NT2/D1 (cell line): ENCODE results near the gene TOM1L2.

Source experiments
- DNase-seq: peaks from one replicate; pipeline ENCODE4 v3.0.0-alpha.2; 2011; ENCODE audit warnings: low read depth, low spot score
- H3K27me3 ChIP-seq: 2 replicates; pipeline ENCODE4 v1.6.0; 2011; ENCODE audit warnings: mild to moderate bottlenecking; ENCODE audit not compliant: insufficient read length, insufficient read depth
- H3K36me3 ChIP-seq: 2 replicates; pipeline ENCODE4 v1.6.1; 2011; ENCODE audit warnings: mild to moderate bottlenecking, low read length, mixed read lengths; ENCODE audit not compliant: insufficient read depth, insufficient read length
- H3K4me1 ChIP-seq: 2 replicates; pipeline ENCODE4 v1.5.1; 2011; ENCODE audit not compliant: insufficient read depth, insufficient read length
- H3K4me3 ChIP-seq: 2 replicates; pipeline ENCODE4 v1.5.1; 2011; ENCODE audit warnings: low read depth; ENCODE audit not compliant: insufficient read length
- H3K9ac ChIP-seq: 2 replicates; pipeline ENCODE4 v1.6.0; 2011; ENCODE audit warnings: low read depth; ENCODE audit not compliant: insufficient read length
- H3K9me3 ChIP-seq: 2 replicates; pipeline ENCODE4 v1.5.1; 2011; ENCODE audit warnings: mild to moderate bottlenecking, low read length; ENCODE audit not compliant: insufficient read depth
- SUZ12 ChIP-seq: IDR thresholded peaks from 2 replicates; pipeline ENCODE4 v1.6.1; 2011; ENCODE audit not compliant: insufficient read length, insufficient read depth; ENCODE audit errors: extremely low read depth
- YY1 ChIP-seq: IDR thresholded peaks from 2 replicates; pipeline ENCODE4 v1.6.1; 2011; ENCODE audit not compliant: insufficient read length, insufficient read depth
- ZNF274 ChIP-seq: IDR thresholded peaks from 2 replicates; pipeline ENCODE4 v1.6.1; 2011; ENCODE audit warnings: mild to moderate bottlenecking, low read depth, low read length

TOM1L2 gene

DNA sequence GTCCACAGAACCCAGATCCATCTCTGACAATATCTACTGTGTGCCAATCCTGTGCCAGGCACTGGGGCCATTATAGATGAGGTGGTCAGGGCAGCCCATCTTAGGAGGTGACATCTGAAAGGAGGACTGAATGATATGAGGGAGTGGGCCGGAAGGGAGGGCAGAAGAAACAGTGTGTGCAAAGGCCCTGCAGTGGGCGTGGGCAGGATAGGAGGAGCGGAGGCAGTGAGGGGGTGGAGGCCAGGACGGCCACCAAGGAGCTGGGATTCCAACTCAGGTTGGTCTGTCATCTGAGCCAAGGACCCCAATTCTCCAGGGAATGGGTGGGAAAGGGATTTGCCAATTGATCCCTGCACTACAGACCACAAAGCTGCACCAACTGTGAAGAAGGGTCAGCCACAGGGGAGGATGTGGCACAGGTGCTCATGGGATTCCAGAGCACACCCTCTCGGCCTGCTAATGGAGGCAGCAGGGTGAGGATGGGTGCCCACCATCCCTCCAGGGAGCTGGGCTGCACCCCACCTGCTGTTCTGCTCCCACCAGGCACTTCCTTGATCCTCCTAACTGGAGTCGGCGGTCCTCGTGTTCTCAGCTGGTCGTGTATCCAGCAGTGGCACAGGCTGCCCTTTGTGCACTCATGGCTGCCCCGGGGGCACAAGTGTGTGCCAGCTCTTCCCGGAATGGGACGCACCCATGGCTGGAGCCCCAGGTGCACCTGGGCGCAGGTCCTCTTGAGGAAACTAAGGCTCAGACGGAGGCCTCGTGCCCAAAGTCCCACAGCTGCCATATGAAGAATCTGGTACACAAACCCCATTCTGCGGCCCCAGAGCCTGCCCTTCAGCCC lies 145.0 kb downstream of the TOM1L2 start:
- TF ChIP-seq ZNF274 (no peak), SUZ12 (no peak)
- Histone ChIP-seq H3K9ac (no peak overlapping the region), H3K4me3 (no peak overlapping the region), H3K36me3 (peaks cover 25% of the 10 kb centered on the region), H3K27me3 (no peaks in the 10 kb centered on the region), H3K9me3 (no peaks in the 10 kb centered on the region), H3K4me1 (peaks cover 26% of the 10 kb centered on the region)
- no peak for DNase-seq

DNA sequence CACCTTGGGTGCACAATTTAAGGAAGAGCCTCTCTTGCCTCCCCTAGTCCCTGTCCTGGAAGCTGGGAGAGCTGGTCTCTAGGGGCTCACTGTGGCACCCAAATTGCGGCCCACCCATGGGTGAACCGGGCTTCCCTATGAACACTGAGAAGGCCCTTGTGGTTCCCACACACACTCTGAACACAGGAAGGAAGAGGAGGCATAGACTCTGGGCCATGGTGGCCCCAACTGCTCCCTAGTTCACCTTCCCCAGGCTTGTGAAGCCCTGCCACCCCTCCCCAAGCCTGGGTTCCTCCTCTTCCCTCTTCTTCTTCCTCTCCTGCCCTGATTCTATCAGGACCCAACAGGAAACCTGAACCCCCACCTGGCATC lies 145.9 kb downstream of the TOM1L2 start:
- no peak overlapping the region for H3K9ac ChIP-seq
- no peak overlapping the region for H3K4me3 ChIP-seq
- peaks cover 31% of the 10 kb centered on the region for H3K4me1 ChIP-seq
- H3K27me3 ChIP-seq, result no peaks in the 10 kb centered on the region
- DNase-seq, result no peak
- H3K36me3 ChIP-seq, result peaks cover 18% of the 10 kb centered on the region
- TF ChIP-seq ZNF274 (no peak), SUZ12 (no peak), YY1 (no peak)
- no peaks in the 10 kb centered on the region for H3K9me3 ChIP-seq

DNA sequence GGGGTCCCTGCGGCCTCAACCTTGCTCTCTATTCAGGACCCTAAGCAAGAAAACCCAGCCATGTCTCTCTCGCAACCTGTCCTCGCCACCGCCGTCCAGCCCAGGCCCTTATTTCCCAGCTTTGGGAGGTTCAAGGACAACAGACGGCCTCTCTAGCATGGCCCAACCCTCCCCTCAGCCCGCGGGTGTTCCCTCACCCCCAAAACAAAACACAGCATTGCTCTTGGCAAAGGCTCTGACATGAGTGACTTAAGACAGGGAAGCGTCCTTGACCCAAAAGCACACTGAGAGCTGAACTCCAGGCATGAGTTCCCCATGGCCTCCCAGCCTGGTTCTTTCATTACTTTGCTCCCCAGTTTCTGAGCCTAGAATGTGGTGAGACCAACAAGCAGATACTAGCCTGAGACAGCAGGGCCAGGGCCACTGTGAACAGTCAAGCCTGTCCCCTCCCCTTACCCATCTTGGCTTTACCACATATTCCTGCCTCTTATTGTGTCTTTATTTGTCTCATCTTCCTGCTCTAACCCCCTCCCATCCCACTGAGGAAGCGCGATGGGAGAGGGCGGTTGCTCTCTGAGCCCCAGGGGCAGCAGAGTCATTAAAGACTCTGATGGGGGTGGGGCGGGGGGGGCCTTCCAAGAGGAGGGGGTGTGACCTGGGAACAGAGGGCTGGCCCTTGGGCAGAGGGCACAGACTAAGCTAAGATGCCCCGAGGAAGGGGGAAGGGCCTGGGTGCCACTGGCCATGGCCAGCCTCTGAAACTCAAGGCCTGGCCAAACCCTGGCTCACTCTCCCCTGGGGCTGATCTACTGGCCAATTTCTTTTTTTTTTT lies 147.2 kb downstream of the TOM1L2 start:
- Histone ChIP-seq H3K36me3 (peaks cover 18% of the 10 kb centered on the region), H3K9me3 (no peaks in the 10 kb centered on the region), H3K4me1 (peaks cover 41% of the 10 kb centered on the region), H3K27me3 (no peaks in the 10 kb centered on the region), H3K4me3 (no peak overlapping the region), H3K9ac (peak overlapping the region; percentile 67)
- no peak for DNase-seq
- TF ChIP-seq SUZ12 (no peak), ZNF274 (no peak), YY1 (no peak)

DNA sequence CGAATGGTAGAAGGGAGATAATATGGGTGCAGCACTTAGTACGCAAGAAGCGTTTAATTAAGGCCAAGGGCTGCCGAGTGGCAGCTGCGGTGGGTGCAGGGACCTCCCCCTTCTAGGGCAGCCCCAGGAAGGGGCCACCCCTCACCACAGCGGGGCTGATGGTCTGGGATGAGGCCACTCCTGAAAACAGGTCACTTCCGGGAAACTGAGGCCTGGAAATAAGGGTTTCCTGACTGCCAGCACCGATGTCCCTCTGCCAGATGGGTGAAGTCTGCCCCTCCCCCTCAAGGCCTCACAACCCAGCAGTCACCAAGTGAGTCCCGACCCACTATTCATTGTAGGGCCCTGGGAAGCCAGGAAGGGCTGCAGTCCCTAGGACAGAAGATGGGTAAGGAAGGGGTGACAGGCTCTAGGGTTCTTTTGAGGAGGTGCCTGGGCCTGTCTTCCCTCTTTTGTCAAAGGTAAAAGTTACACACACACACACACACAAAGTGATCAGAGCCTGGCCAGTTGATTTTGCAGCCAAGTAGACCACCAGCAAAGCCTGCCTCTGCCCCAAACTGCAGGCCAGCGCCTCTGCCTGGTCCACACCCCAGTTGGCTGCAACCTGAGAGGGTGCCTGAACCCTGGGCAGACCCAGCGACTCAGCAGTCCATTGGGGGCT lies 147.9 kb downstream of the TOM1L2 start:
- H3K4me1 ChIP-seq, result peaks cover 44% of the 10 kb centered on the region
- H3K27me3 ChIP-seq, result no peaks in the 10 kb centered on the region

DNA sequence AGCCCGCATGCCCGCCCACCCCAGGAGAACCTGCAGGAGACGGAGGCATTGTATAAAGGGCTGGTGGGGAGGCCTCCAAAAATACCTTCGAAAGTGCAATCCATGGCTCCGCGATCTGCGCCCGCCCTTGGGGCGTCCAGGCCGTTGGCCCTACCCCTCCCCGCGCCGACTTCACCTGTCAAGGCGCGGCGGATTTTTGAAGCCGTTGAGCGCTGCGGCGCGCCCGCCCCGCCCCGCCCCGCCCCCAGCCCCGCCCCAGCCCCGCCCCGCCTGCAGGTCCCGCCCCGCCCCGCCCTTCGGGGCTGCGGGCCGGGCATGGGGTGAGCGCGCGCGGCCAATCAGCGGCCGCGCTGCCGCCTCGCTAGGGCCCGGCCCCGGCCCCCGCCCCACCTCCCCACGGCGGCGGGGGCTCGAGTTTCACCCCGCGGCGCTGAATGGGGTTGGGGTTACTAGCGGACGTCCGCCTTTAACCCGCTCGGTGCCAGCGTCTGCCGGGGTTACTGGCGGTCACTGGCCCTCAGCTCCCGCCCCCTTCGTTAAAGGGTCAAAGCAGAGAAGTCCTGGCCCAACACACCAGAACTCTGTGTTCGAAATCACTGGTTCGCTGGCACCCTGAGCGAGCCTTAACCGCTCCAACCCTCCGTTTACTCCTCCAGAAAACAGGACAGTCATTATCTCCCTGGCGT lies 148.6 kb downstream of the TOM1L2 start:
- Histone ChIP-seq H3K4me1 (peaks cover 50% of the 10 kb centered on the region), H3K27me3 (no peaks in the 10 kb centered on the region), H3K4me3 (peak overlapping the region; percentile 62), H3K9me3 (no peaks in the 10 kb centered on the region), H3K36me3 (peaks cover 28% of the 10 kb centered on the region), H3K9ac (peak overlapping the region; percentile 72)
- no peak for TF ChIP-seq ZNF274
- no peak for TF ChIP-seq SUZ12
- no peak for TF ChIP-seq YY1
- DNase-seq, result no peak

More for the DNA sequence above, 147.9 kb downstream of the TOM1L2 start:
- no peak for DNase-seq
- no peak for TF ChIP-seq YY1
- TF ChIP-seq SUZ12, result no peak
- no peak for TF ChIP-seq ZNF274
- H3K4me3 ChIP-seq, result no peak overlapping the region
- peaks cover 21% of the 10 kb centered on the region for H3K36me3 ChIP-seq
- no peaks in the 10 kb centered on the region for H3K9me3 ChIP-seq
- H3K9ac ChIP-seq, result peak overlapping the region; percentile 67

DNA sequence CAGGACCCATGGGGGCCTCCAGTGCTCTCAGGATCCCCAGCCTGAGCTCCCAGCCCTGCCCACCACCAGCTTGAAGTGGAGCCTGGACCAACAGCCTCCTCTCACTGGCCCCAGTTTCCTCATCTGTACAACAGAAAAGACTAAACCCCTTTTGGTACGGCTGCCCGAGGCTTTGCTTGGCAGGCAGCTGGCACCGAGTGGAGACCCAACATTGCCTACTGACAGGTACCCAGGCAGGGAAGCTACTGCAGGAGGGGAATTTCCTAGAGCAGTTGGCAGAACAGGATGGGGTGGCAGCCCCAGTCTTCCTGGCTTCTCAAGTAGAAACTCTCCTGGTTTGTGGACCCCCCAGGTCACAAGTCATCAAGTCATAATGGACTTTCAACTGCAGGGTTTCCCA lies 149.6 kb downstream of the TOM1L2 start:
- peaks cover 36% of the 10 kb centered on the region for H3K36me3 ChIP-seq
- H3K9ac ChIP-seq, result peak overlapping the region; percentile 72
- H3K27me3 ChIP-seq, result no peaks in the 10 kb centered on the region
- no peak for DNase-seq
- peak overlapping the region; percentile 62 for H3K4me3 ChIP-seq
- H3K9me3 ChIP-seq, result no peaks in the 10 kb centered on the region
- no peak for TF ChIP-seq SUZ12
- TF ChIP-seq ZNF274, result no peak
- TF ChIP-seq YY1, result no peak
- H3K4me1 ChIP-seq, result peaks cover 53% of the 10 kb centered on the region
